H1 (cell line): ENCODE results near the gene DHRS12. TPM values are rescaled to one million over a fixed set of nuclear protein-coding genes. Genes with fewer than 3 reads are reported as not detected.

ENCODE experiments used
- CTCF ChIA-PET: fragments of 300-600 bp; sonication (Branson Sonifier 250); formaldehyde crosslinking; loops from one replicate; lab custom pipeline; 2021; ENCODE audit not compliant: partially characterized antibody; lab: Charles Lee
- POLR2A ChIA-PET: fragments of 300-600 bp; sonication (Branson Sonifier 250); formaldehyde crosslinking; loops from one replicate; lab custom pipeline; 2021; ENCODE audit warnings: inconsistent platforms; ENCODE audit not compliant: partially characterized antibody; lab: Charles Lee
- DNase-seq, 2 experiments: peaks; one replicate each; pipeline versions ENCODE4 v3.0.0 to v3.0.0-alpha.2; 2010 to 2022; ENCODE audit warnings: low spot score in 2 of 2, low read depth in 1 of 2, mixed read lengths in 1 of 2
- FAIRE-seq: peaks from 2 replicates; lab custom pipeline; 2011; peaks lifted over from hg19 to GRCh38; lab: Jason Lieb, UNC
- H2AFZ ChIP-seq: 2 replicates; pipeline ENCODE4 v1.8.1; 2012; ENCODE audit warnings: low read length, inconsistent platforms
- H2AK5ac ChIP-seq: 2 replicates; pipeline ENCODE4 v1.6.1; 2013; ENCODE audit warnings: low read depth, low read length
- H2BK120ac ChIP-seq: replicated peaks from 2 replicates; pipeline ENCODE3; 2013; ENCODE audit warnings: low read depth, low read length, inconsistent platforms
- H2BK12ac ChIP-seq: 2 replicates; pipeline ENCODE4 v1.6.1; 2013; ENCODE audit warnings: low read depth, low read length
- H2BK15ac ChIP-seq: 2 replicates; pipeline ENCODE4 v1.6.1; 2013; ENCODE audit warnings: low read length
- H2BK20ac ChIP-seq: 2 replicates; pipeline ENCODE4 v1.6.1; 2013; ENCODE audit warnings: low read length
- H2BK5ac ChIP-seq: 2 replicates; pipeline ENCODE4 v1.6.1; 2013; ENCODE audit warnings: low read depth, low read length
- H3K14ac ChIP-seq: 2 replicates; pipeline ENCODE4 v1.6.1; 2013; ENCODE audit warnings: inconsistent platforms; ENCODE audit not compliant: insufficient read length
- H3K18ac ChIP-seq: 2 replicates; pipeline ENCODE4 v1.6.1; 2013; ENCODE audit warnings: low read length; ENCODE audit errors: extremely low read depth
- H3K23ac ChIP-seq: 2 replicates; pipeline ENCODE4 v1.6.1; 2013; ENCODE audit warnings: inconsistent platforms; ENCODE audit not compliant: insufficient read length
- H3K23me2 ChIP-seq: 2 replicates; pipeline ENCODE4 v1.6.1; 2013; ENCODE audit warnings: low read depth, low read length
- H3K27ac ChIP-seq: 2 replicates; pipeline ENCODE4 v1.6.1; 2011; ENCODE audit warnings: low read depth, low read length, inconsistent platforms
- H3K27me3 ChIP-seq, 4 experiments: replicated peaks in 1 of 4; 1 replicate in 1 of 4; 2 replicates in 3 of 4; pipeline versions ENCODE4 v1.6.1 to v1.8.1; 2011 to 2013; ENCODE audit warnings: low read length in 3 of 4, mild to moderate bottlenecking in 3 of 4, inconsistent platforms in 2 of 4, mixed read lengths in 2 of 4, moderate library complexity in 1 of 4; ENCODE audit not compliant: control insufficient read depth in 3 of 4, insufficient read depth in 3 of 4; ENCODE audit errors: extremely low read depth in 1 of 4
- H3K36me3 ChIP-seq, 4 experiments: 2 replicates each; pipeline versions ENCODE4 v1.6.1 to v1.8.1; 2011 to 2013; ENCODE audit warnings: mild to moderate bottlenecking in 4 of 4, low read length in 3 of 4, moderate library complexity in 2 of 4, control low read depth in 1 of 4, inconsistent platforms in 1 of 4; ENCODE audit not compliant: insufficient read depth in 4 of 4, control insufficient read depth in 2 of 4
- H3K4ac ChIP-seq: replicated peaks from 2 replicates; pipeline ENCODE3; 2013; ENCODE audit warnings: low read length, low read depth, mixed read lengths, inconsistent platforms; ENCODE audit not compliant: insufficient read length
- H3K4me1 ChIP-seq, 4 experiments: replicated peaks in 1 of 4; 1 replicate in 1 of 4; 2 replicates in 3 of 4; pipeline versions ENCODE4 v1.6.1 to v1.8.1; 2011 to 2013; ENCODE audit warnings: low read length in 3 of 4, inconsistent platforms in 2 of 4, mixed read lengths in 1 of 4; ENCODE audit not compliant: insufficient read depth in 4 of 4, control insufficient read depth in 3 of 4
- H3K4me2 ChIP-seq, 2 experiments: 2 replicates each; pipeline versions ENCODE4 v1.6.1 to v1.8.1; 2011 to 2013; ENCODE audit warnings: low read depth in 2 of 2, low read length in 2 of 2, control low read depth in 1 of 2, inconsistent platforms in 1 of 2, mild to moderate bottlenecking in 1 of 2; ENCODE audit not compliant: insufficient read depth in 1 of 2
- H3K4me3 ChIP-seq, 4 experiments: fragments of 200-600, 300-600 bp in 1 of 4; sonication (generic), shearing (Covaris generic), sonication (Bioruptor Twin) in 1 of 4; 2 replicates each; pipeline versions ENCODE4 v1.5.1 to v1.8.1; 2011 to 2016; ENCODE audit warnings: low read length in 4 of 4, low read depth in 3 of 4, control low read depth in 2 of 4, inconsistent platforms in 2 of 4, mild to moderate bottlenecking in 2 of 4, mixed read lengths in 1 of 4, moderate library complexity in 1 of 4; ENCODE audit not compliant: insufficient read depth in 2 of 4; ENCODE audit errors: extremely low read depth in 1 of 4
- H3K56ac ChIP-seq: replicated peaks from 2 replicates; pipeline ENCODE3; 2013; ENCODE audit warnings: low read depth, mild to moderate bottlenecking, mixed read lengths, low read length, inconsistent platforms; ENCODE audit not compliant: insufficient read length
- H3K79me1 ChIP-seq: 2 replicates; pipeline ENCODE4 v1.6.1; 2013; ENCODE audit warnings: low read depth, low read length, control low read depth
- H3K79me2 ChIP-seq, 2 experiments: 2 replicates each; pipeline versions ENCODE4 v1.6.1 to v1.8.1; 2012 to 2013; ENCODE audit warnings: low read length in 2 of 2, mild to moderate bottlenecking in 2 of 2, inconsistent platforms in 1 of 2; ENCODE audit not compliant: insufficient read depth in 2 of 2, control insufficient read depth in 1 of 2
- H3K9ac ChIP-seq, 4 experiments: replicated peaks in 1 of 4; 1 replicate in 1 of 4; 2 replicates in 3 of 4; pipeline versions ENCODE4 v1.6.1 to v1.8.1; 2011 to 2013; ENCODE audit warnings: low read depth in 3 of 4, low read length in 3 of 4, control low read depth in 2 of 4, mild to moderate bottlenecking in 2 of 4, moderate library complexity in 2 of 4, inconsistent platforms in 1 of 4; ENCODE audit errors: extremely low read depth in 1 of 4
- H3K9me3 ChIP-seq, 2 experiments: 2 replicates each; pipeline versions ENCODE4 v1.6.1 to v1.8.1; 2012 to 2013; ENCODE audit warnings: mild to moderate bottlenecking in 2 of 2, moderate library complexity in 2 of 2, control low read depth in 1 of 2, inconsistent platforms in 1 of 2, low read depth in 1 of 2, low read length in 1 of 2, mixed read lengths in 1 of 2; ENCODE audit not compliant: insufficient read depth in 2 of 2
- H4K20me1 ChIP-seq, 2 experiments: replicated peaks in 1 of 2; 2 replicates each; pipeline versions ENCODE3 to v1.8.1; 2011 to 2013; ENCODE audit warnings: inconsistent platforms in 2 of 2, low read length in 2 of 2, mild to moderate bottlenecking in 1 of 2; ENCODE audit not compliant: insufficient read depth in 2 of 2, control insufficient read depth in 1 of 2
- H4K5ac ChIP-seq: 2 replicates; pipeline ENCODE4 v1.6.1; 2013; ENCODE audit warnings: low read length, low read depth, mixed read lengths, inconsistent platforms; ENCODE audit not compliant: insufficient read length
- H4K8ac ChIP-seq: 2 replicates; pipeline ENCODE4 v1.8.0; 2013; ENCODE audit warnings: mild to moderate bottlenecking, moderate library complexity, low read length, inconsistent platforms; ENCODE audit not compliant: insufficient read depth; ENCODE audit errors: extremely low read depth
- H4K91ac ChIP-seq: replicated peaks from 2 replicates; pipeline ENCODE3; 2013; ENCODE audit warnings: low read length, mixed read lengths, inconsistent platforms; ENCODE audit not compliant: insufficient read length
- YY1 ChIP-seq: IDR thresholded peaks from 2 replicates; pipeline ENCODE4 v1.6.1; 2011; ENCODE audit warnings: low read depth, mild to moderate bottlenecking, low read length
- WGBS, 2 experiments: shearing (Covaris generic) in 1 of 2; methylation state at CpG; one replicate each; pipeline versions ENCODE4 v1.1.6 to v1.1.7; 2013 to 2015; ENCODE audit warnings: low lambda C conversion rate in 2 of 2, mixed read lengths in 2 of 2, inconsistent platforms in 1 of 2, low coverage in 1 of 2, missing lambda C conversion rate in 1 of 2; ENCODE audit not compliant: insufficient replicate concordance in 2 of 2, insufficient coverage in 1 of 2, insufficient read length in 1 of 2; ENCODE audit errors: extremely low coverage in 1 of 2, missing lambda C conversion rate in 1 of 2; 5-methylcytosine and 5-hydroxymethylcytosine counted together
- polyA plus RNA-seq, 7 experiments: library from polyadenylated mRNA; depleted of rRNA in 3 of 7; stranded (reverse) in 5 of 7; unstranded in 2 of 7; fragments of >200 nt in 5 of 7; fragments of 200-250 nt in 2 of 7; gene quantifications; 1 replicate in 5 of 7; 2 replicates in 1 of 7; 4 replicates in 1 of 7; pipeline versions ENCODE4 v1.2.1 to v1.2.3, GENCODE V29; 2011 to 2013; ENCODE audit warnings: missing spikeins in 2 of 7, mixed read lengths in 2 of 7
- total RNA-seq: library from RNA; stranded (reverse); fragmentation: NEBNext Ultra II Directional; extraction: Animal tissue kit (Norgen Biotek cat#: 25700); gene quantifications from 2 replicates; pipeline ENCODE4 v1.2.1, GENCODE V29; 2021

DHRS12 gene
- total and polyA plus RNA-seq, 2 of the 8 experiments (the other 6 are each of a cell fraction or from before 2014, with no cell fraction given): 8.7 TPM

GRCh38 chr13:51845574-51846318 is 41.8 kb upstream of the DHRS12 start:
- Histone ChIP-seq H3K27ac (no peak overlapping the region), H2BK120ac (no peak overlapping the region), H2BK12ac (peak overlapping the region; percentile 32; the same call in 1 of the 2 replicates), H3K9me3 (peaks cover 3% of the 10 kb centered on the region in 2 experiments; a peak in 1 of 4 replicates), H2AFZ (peak overlapping the region; percentile 99), H3K27me3 (no peaks in the 10 kb centered on the region), H2BK5ac (no peak overlapping the region), H3K4me2 (0 out of 4 replicates have a peak overlapping the region, but pooled peaks of 1 of the 2 experiments have one; percentile 8), H3K79me1 (no peaks in the 10 kb centered on the region), H2BK15ac (no peak overlapping the region), H4K91ac (no peak overlapping the region), H3K36me3 (no peaks in the 10 kb centered on the region), H3K23me2 (no peaks in the 10 kb centered on the region), H3K18ac (peak overlapping the region; percentile 52; the same call in 1 of the 2 replicates), H3K14ac (no peak overlapping the region)
- ChIA-PET CTCF (interaction anchor here (0.6 to 3.2 kb wide), 33 partner anchors 8 to 594 kb away, joined by 3 to 46 read pairs (median 5); partner anchors contain the start of gene NEK5), POLR2A (interaction anchor here (0.6 to 1.1 kb wide), 3 partner anchors 10 to 393 kb away, joined by 3 to 4 read pairs (median 3); partner anchors contain the start of gene INTS6)
- FAIRE-seq (no peak), DNase-seq (no peak)
- 79% methylated on average over 4 of the region's 5 CpGs; no CpG with 5 or more reads in 1 of the 2 experiments for WGBS, 2 experiments
- TF ChIP-seq YY1: no peak
- TF ChIP-seq, all 59 proteins: peak for 0
- Histone ChIP-seq H3K79me2 (no peaks in the 10 kb centered on the region), H3K56ac (no peak overlapping the region), H3K4me1 (0 out of 7 replicates have a peak, but pooled peaks cover 0 to 2% (median 0%) of the 10 kb centered on the region in 4 experiments), H3K4ac (no peak overlapping the region), H4K20me1 (no peaks in the 10 kb centered on the region), H3K23ac (no peak overlapping the region), H4K5ac (no peak overlapping the region), H2BK20ac (peak overlapping the region; percentile 16; the same call in 1 of the 2 replicates), H2AK5ac (no peak overlapping the region), H3K4me3 (no peak overlapping the region), H4K8ac (no peak overlapping the region), H3K9ac (no peak overlapping the region)
